Diencephalon (tissue), 1 donor: Measurements from ENCODE around the gene CCDC71L. TPM values are rescaled to one million over a fixed set of nuclear protein-coding genes. Genes with fewer than 3 reads are reported as not detected.

Experiments used
- total RNA-seq: library from RNA; depleted of rRNA; stranded (reverse); fragments of >200 nt; gene quantifications from one replicate; pipeline ENCODE4 v1.2.3, GENCODE V29; 2014

The CCDC71L gene
- 25.6 TPM for total RNA-seq

DNA sequence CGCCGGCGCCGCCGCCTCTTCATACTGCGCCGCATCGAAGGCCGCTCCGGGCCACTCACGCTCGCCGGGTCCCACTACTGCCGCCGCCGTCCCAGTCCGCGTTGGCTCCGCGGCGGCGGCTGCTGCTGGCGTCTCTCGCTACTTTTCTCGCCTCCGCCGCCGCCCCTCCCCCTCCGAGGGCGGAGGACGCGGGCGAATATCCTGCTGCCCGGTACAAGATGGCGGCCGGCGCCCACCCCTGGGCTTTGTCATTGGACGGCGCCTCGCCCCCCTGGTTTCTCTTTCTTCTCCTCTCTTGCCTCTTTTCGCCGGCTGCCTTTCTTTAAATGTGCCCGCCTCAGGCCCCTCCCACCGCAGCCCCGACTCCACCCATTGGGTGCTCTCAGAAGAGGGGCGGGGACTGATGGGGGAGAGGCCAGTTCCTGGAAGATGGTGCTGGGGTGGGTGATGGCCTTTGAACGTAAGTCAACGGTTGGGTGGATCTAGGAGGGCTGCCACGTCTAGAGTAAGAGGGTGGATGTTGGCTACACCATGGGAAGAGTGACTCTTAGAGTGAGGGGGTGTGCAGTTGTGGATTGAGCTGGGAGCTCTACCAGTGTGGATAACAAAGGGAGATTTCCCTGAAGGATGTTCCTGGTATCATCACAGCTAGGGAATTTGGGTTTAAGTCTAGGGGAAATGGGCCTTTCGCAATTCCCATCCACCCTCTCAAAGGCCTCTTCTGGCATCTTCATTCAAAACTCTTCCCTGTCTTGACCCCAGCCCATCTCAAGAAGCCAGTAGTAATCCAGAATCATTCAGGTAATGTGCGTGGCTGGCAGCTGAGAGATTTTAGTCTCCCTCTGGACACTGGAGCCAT, at the start of gene CCDC71L:
CCDC71L (minus strand) TSS at position 297 of the 859 bp plus-strand sequence; CDS start at position 35, 262 bp downstream.

Other genes with a start within 250 kb of the CCDC71L start
- gene PIK3CG, start 204.1 kb upstream of the CCDC71L start, total RNA-seq: 1.8 TPM